Measurements from ENCODE around the gene TNP1.

Gene TNP1, protein sequence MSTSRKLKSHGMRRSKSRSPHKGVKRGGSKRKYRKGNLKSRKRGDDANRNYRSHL

DNA sequence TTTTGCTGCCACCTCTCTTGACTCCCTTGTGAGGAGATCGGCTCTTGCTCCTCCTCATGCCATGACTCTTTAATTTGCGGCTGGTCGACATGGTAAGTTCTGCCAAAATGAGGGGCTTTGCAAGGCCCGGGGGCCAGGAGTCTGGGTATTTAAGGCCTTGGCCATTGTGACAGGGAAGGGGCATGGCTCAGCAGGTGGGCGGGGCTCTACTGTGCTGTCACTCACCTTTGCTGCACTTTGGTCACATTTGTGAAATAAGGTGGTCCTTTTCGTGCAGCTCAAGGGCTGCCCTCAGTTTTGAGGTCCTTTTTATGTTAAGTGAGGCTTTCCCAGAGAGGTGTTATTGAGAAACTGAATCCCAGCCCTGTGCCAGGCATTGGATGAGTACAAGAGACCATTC, at the start of gene TNP1:
Gene TNP1 (minus strand): TSS at position 121 of the 400 bp plus-strand sequence. CDS start 30 bp downstream, at position 91.
- DNase-seq (ENCODE audit: low read depth in 2 of 2) = no peak

DNA sequence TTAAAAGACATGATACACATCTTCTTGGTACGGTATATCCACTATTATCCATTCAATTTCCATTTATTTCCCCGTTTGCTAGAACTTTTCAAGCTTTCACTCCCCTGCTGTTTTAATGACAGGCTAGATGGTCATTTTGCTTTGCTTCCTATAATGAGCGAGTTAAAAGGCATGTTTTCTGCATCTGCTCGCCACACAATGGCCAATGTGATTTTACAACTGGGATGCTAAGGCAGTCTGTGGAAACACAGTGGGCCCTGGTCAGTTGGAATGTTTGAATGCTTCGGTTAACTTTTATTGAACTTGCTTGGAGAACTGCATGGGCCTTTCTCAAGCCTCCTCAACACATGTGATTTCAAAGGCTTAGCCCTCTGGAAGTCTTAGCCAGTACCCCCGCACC, 48.4 kb upstream of the TNP1 start:
- DNase-seq (ENCODE audit: low read depth in 2 of 2) = no peak

DNA sequence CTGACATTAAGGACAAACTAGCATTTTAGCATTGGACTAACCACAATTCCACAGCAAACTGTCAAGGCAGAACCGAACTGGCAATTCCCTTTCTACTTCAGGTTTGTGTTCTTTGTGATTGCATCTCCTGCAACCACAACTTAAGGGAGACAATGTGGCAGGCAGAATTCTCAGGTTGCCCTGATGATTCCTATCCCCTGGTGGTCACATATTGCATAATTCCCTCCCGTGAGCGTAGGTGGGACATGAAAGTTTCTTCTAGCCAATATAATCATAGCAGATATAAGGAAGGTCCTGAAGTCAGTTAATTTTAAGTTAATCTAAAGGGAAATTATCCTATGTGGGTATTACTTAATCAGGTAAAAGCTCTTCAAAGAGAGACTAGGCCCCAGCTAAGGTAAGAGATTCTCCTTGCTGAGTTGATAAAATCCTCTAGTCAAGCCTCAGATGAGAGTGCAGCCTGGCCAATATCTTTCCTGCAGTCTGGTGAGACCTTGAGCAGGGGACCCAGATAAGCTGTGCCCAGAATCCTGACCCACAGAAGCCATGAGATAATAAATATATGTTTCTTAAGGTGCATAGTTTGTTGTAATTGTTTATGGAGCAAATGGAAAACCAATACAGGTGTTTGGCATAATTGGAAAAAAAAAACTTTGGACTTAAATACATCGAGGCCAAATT, 45.9 kb upstream of the TNP1 start:
- DNase-seq (ENCODE audit: low read depth in 2 of 2) = no peak

DNA sequence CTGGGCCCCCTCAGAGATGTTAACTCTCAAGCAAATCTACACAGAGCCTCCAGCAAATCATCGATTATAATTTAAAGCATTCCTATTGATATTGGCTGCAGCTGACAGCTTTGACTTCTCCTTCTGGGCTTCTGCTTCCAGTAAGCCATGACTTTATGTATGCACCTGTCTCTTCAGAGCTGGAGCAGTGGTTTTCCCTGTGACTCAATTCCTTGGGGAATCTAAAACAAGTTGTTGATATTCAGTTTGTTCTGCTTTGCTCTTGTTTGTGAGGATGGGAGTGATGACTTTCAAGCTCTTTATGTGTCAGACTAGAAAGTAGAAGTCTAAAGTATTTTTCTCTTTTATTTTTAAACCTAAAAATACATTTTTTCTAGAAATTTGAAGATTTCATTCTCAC, 45.1 kb upstream of the TNP1 start:
- DNase-seq (ENCODE audit: low read depth in 2 of 2) = no peak

DNA sequence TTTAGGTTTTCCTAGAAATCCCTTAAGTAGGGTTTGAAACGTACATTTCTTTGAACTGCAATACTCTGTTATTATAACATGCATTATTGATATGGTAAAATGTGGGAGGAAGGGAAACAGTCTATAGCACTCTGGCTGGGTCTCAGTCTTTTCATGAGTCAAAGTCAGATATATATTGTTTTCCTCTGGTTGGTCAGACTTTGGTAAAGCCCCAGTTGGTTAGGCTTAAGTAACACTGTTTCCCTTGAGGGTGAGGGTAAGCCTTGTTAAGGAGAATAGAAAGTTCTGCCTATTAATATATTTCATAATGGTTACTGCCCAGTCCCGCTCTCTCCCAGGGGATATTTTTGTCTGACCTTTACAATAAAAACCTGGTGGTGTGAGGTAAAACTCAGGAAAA, 44.7 kb upstream of the TNP1 start:
- no peak for DNase-seq (ENCODE audit: low read depth in 2 of 2)

DNA sequence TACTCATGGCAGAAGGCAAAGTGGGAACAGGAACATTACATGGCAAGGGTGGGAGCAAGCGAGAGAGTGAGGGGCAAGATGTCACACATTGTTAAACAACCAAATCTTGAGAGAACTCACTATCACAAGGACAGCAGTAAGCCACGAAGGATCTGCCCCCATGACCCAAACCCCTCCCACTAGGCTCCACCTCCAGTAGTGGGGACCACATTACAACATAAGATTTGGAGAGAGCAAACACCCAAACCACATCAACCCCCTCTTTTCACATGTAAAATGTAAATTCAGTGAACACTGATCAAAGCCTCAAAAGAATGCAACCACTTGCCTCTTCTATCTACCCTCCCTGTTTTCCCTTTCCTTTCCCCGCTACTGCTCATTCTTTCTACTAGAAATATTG, 43.6 kb upstream of the TNP1 start:
- DNase-seq (ENCODE audit: low read depth in 2 of 2) = no peak

DNA sequence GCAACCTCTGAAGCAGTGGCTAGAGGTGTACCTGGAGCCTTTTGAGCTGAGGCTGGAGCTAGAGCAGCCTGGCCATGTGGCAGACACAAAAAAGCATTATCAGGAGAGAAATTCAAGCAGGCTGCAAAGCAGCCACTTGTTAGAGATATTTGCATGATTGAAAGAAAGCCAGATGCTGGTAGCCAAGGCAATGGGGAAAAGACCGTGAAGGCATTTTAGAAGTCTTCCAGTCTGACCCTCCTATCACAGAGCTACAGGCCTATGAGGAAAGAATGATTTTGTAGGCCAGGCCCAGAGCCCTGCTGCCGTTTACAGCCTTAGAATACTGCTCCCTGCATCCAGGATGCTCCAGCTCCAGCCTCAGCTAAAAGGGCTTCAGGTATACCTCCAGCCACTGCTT, 41.4 kb upstream of the TNP1 start:
- no peak for DNase-seq (ENCODE audit: low read depth in 2 of 2)

DNA sequence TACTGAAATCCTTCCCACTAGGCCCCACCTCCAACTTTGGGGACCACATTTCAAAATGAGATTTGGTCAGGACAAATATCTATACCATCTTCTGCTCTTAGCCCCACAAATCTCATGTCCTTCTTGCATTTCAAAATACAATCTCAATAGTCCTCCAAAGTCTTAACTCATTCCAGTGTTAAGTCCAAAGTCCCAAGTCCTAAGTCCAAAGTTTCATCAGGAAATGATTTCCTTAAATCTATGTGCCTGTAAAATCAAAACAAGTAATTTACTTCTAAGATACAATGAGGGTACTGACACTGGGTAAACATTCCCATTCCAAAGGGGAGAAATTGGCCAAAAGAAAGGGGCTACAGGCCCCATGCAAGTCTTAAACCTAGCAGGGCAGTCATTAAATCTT, 40.5 kb upstream of the TNP1 start:
- DNase-seq (ENCODE audit: low read depth in 2 of 2) = no peak

DNA sequence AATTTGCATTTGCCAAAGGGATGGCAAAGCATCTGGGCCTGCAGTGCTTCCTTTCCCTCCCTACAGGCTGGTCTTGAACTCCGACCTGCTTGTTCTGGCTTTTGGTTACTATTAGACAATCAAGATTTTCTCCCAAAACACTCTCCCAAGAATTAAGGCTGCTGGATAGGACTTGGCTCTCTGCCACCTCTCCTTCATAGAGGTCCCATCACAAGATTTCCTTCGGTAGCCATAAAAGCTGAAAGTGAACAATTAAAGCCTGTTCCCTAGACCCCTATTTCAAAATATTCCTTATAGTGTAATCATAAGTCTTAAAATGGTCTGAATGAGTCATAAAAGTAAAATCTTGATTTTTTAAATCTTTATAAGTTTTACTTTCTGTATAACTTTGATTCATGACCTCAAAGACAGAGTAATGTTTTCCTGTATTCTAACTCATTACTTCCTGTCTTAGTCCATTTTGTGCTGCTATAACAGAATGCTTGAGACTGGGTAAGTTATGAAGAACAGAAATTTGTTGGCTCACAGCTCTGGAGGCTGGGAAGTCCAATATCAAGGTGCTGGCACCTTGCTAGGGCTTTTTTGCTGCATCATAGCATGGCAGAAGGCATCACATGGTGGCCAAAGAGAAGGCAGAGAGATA, 37.8 kb upstream of the TNP1 start:
- DNase-seq (ENCODE audit: low read depth in 2 of 2) = no peak

DNA sequence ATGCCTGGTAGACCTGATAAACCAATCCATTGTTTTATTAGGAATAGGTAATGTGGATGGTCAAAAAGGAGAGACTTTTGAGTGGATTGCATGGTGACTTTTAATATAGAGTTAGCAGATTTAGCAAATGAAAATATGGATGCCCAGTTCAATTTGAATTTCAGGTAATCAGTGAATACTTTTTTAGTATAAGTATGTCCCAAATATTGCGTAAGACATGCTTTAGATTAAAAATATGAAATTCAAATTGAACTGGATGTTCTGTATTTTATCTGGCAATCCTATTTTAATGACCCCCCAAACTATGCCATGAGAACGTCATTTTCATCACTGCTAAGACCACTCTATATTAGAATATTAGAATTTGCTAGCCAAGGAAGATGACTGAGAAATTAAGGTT, 30.3 kb upstream of the TNP1 start:
- DNase-seq (ENCODE audit: low read depth in 2 of 2) = no peak

DNA sequence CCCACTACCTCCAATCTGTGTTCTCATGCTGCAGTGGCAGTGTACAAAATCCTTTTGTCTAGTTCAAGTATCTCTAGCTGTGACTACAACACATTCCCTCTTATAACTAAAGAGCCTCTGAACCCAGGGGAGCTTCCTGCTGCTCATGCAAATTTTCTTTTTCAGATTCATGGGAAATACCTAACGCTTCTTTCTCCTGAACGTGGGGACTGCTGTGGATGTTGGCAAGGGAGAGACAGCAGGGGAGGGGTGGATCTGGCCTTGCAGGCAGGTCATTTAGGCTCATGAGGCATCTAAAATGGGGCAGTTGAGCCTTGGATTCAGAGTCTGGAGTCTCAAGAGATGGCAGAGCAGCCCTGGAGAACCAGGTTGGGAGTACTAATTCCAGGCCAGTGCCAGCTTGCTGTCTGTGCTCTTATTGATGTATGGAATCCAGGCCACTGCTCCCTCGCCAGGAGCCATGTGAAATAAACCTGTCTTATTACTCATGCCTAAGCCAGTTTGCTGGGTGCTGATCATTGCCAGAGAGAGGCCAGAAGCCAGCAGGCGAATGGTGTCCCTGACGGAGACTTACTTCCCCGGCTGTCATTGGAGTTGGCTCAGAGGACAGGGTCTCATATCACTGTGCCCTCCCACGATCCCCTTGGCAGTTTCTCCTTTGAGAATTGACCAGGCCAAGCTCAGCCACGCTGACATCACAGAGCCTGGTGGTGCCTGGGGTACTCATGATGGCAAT, 29.2 kb upstream of the TNP1 start:
- DNase-seq (ENCODE audit: low read depth in 2 of 2) = no peak

DNA sequence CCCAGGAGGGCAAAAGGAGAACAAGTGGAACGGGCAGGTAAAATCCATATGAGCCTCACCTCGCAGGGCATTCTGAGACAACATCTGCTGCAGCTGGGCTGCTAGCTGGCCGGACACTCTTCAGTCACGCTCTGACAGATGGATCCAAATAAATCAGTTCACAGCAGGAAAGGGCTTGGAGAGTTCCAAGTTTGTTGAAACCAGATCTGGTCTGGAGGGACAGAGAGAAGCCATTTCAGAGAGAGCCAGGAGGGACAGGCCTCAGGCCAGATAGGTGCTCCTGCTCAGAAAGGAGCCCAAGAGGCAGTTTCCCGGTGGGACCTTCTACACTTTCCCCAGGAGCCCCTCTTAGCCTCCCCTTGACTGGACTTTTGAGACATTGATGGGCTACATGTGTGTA, 28.2 kb upstream of the TNP1 start:
- no peak for DNase-seq (ENCODE audit: low read depth in 2 of 2)

DNA sequence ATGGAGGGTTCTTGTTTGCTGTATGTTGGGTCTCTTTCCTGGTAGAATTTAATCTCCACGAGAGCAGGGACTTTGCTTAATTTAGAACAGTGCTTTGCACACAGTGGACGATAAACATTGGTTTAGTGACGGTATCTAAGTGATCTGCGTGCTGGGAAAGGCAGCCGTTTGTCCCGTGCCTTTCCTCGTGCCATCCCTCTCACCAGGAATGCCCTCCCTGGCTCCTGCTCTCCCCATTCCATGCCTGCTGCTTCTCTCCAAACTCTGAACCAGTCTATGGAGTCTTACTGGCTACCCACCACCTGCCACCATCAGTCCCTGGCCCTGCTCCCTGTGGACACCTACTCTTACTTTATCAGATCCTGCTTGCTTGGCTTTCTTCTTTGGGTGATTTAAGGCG, 27.3 kb upstream of the TNP1 start:
- no peak for DNase-seq (ENCODE audit: low read depth in 2 of 2)

DNA sequence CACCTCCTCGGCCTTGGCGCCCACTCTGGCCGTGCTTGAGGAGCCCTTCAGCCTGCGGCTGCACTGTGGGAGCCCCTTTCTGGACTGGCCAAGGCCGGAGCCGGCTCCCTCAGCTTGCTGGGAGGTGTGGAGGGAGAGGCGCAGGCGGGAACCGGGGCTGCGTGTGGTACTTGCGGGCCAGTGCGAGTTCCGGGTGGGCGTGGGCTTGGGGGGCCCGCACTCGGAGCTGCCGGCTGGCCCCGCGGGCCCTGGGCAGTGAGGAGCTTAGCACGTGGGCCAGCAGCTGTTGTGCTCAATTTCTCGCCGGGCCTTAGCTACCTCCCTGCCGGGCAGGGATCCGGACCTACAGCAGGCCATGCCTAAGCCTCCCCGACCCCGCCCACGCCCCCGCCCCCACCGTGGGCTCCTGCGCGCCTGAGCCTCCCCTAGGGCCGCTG, 25.3 kb upstream of the TNP1 start:
- no peak for DNase-seq (ENCODE audit: low read depth in 2 of 2)

DNA sequence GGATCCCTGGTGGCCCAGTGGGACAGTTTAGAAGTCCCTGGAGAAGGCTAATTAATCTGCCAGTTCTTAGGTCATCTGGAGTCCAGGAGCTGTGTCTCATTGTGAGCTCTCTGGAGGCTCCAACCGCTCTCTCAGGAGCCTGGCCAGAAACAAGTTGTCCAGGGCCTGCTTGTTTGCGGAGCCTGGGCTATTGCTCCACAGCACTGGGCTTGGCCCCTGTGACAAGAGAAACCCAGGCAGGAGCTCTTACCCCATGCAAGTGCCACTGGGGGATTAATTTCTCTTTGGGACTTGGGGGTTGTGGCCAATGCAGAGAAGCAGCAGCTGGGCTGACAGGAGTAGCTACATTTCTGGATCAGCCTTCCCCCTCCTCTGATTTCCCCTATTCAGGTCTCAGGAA, 24.5 kb upstream of the TNP1 start:
- DNase-seq (ENCODE audit: low read depth in 2 of 2) = no peak

DNA sequence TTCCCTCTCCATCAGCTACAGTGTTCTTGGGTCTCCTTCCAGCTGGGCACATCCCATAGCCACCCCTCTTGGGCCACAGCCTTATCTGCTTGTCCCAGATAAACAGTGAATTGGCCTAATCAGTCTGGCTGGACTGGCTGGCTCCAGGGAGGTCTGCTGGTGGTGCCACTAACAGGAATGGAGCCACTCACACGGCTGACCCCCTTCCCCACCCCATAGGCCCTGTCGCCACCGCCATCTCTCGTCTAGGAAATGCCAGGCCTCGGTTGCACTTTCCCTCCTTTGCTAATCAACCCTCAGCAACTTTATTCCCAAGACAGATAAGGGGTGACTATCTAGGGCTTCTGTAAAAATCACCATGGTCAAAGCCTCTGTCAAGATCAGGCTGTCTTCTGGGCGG, 23.0 kb upstream of the TNP1 start:
- DNase-seq (ENCODE audit: low read depth in 2 of 2) = no peak

DNA sequence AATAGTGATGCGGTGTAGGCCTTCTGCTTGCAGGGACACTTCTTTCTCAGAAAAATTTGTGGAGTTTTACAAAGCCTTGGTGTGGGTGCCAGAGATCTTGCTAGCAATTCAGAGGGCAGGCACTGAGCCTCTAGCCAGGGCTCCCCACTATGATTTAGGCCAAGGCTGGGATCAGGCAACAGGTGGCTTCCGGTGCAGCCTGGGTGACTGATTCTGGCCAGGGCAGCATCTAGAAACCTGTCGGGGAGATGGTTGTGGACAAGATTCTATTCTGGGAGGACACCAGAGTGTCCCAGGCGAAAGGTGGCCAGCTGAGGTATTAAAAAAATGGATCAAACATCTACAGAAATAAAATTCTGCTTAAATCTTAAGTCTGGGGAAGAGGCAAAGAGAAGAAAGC, 21.5 kb upstream of the TNP1 start:
- DNase-seq (ENCODE audit: low read depth in 2 of 2) = no peak

DNA sequence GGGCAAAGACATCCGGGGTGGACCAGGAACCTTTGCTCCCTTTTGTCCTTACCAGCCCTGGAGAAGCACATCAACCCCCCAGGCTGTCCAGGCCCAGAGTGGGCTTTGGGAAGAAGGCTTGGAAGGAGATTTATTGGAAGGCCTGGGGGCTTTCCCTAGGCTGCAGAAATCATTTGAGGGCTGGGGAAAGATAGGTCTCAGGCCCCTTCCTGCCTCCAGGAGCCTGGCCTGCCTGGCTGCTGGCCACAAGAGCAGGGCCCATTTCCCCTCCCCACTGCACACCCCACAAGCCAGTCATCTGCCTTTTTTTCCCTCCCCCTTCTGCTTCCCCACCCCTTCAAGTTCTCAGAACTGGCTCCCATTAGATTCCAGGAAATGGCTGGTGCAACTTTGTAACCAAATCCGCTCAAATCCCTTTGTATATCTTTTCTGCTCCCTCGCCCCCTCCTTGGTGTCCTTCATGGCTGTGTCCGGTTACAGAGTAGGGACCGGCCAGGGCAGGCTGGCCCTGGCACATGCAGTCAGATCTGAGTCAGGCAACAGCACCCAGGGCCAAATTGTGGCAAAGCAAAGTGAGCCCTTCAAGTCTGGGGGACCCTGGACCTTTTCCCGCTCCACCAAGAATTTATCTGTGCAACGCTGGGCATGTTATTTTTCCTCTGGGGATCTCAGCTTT, 20.8 kb upstream of the TNP1 start:
- peak in 1 of 2 donors; percentile 17 for DNase-seq (ENCODE audit: low read depth in 2 of 2)

DNA sequence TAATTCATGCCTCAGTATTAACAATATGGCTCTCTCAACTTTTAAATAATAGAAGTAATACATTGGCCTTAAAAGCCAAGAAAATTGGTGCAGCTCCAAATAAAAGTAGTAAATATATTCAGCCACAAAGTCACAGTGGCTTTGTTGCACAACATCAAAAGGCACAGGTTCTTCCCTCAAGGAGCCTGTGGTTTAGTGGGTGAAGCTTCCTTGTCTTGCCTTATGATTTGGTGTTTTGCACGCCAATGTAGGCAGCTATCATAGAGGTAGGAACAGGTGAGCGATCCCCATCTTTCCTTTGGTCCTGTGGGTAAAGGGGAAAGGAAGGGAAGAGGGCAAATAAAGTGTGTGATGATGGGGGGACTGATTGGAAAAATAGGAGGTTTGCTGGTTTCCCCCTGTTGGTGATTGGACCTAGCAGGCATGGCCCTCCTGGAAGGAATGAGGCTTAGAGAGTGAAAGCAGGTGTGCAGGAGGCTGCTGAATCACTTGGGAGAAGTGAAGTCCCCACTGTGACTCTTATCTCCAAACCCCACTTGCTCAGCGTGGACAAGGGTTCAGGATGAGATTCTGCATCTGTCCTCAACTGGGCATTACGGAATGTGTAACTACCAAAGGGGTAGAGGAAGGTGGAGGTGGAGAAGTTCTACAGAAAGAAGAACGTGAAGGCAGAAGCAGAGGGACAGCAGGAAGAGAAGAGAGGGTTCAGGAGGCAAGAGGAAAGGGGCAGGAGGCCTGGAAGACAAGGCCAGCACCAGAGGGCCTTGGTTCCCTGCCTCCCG, 20.1 kb upstream of the TNP1 start:
- no peak for DNase-seq (ENCODE audit: low read depth in 2 of 2)

DNA sequence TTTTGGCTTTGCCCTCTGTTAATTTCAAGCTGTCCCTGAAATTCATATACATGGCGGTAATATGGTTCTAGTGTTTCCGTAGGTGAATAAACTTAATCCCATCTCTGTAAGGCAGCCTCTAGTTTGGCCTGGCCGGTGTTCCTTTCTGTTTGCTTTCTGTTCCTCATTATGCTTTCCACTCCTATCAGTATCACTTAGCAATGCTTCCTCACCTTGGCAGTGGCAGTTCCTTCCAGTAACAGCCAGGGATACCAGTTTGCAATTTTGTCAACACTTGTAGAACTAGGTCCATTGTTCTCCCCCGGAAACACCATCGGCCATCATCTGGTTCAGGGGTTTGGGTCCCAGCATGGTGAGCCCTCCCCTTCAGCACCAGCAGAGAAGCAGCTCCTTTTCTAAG, 18.2 kb upstream of the TNP1 start:
- no peak for DNase-seq (ENCODE audit: low read depth in 2 of 2)

DNA sequence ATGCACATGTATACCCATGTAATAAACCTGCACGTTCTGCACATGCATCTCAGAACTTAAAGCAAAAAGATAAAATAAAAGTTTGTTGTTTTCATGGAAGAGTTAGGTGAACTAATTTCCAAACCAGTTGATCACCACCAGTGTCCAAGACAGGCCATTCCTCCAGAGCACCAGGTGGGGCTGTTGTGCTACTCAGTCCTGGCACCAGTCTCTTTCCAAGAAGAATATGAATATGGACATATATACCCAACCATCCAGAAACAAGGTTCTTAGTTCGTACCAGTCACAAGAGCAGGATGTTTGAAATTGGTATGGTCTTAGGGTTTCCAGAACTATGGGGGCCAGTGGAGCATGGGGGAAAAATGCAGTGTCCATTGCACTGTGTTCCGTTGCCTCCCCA, 17.2 kb upstream of the TNP1 start:
- no peak for DNase-seq (ENCODE audit: low read depth in 2 of 2)

DNA sequence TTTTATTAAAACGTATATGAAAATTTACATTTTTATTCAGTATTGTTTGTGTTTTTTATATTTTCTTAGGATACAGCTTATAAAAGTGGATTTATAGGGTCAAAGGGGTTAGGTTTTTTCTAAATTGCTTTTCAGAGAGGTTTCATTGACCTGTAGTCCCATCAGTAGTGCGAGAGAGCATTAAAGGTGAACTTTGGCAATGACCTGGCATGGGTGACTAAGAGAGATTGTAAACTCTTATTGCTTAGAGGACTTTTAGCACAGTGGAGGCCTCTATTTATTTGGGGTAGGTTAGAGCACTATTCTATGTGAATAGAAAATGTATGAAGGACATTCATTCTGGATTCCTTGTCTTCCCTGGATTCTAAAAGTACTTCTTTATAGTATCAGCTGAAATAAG, 16.0 kb upstream of the TNP1 start:
- DNase-seq (ENCODE audit: low read depth in 2 of 2) = no peak

All from stimulated activated CD8-positive, alpha-beta memory T cell treated with anti-CD3 and anti-CD28 coated beads, Interleukin-15, amount 100 ng/mL, for 48 hours (primary cell).